ENCODE measurements around the gene RNF152.

GRCh38 chr18:61939046-61939674 is 46.4 kb upstream of the RNF152 start:
- TF ChIP-seq CTCF (IDR thresholded peaks at IDR 0.05) (no peak), EZH2 (IDR thresholded peaks at IDR 0.05) (no peak)
